Ishikawa (cell line): ENCODE measurements around the gene ZMYND19.

Source experiments
- CEBPB ChIP-seq: IDR thresholded peaks from 2 replicates; pipeline ENCODE4 v1.6.1; 2012
- CREB1 ChIP-seq: IDR thresholded peaks from 2 replicates; pipeline ENCODE4 v1.6.1; 2012; ENCODE audit warnings: low read depth
- EGR1 ChIP-seq: IDR thresholded peaks from 2 replicates; pipeline ENCODE4 v1.6.1; 2012
- EP300 ChIP-seq: IDR thresholded peaks from 2 replicates; pipeline ENCODE4 v1.6.1; 2012; ENCODE audit warnings: borderline replicate concordance
- FOXM1 ChIP-seq: IDR thresholded peaks from 2 replicates; pipeline ENCODE4 v1.6.1; 2012; ENCODE audit warnings: low read depth, borderline replicate concordance
- MAX ChIP-seq: IDR thresholded peaks from 2 replicates; pipeline ENCODE4 v1.6.1; 2012
- NFIC ChIP-seq: IDR thresholded peaks from 2 replicates; pipeline ENCODE4 v1.6.1; 2012
- RAD21 ChIP-seq: IDR thresholded peaks from 2 replicates; pipeline ENCODE4 v1.6.1; 2012; ENCODE audit warnings: low read depth
- TAF1 ChIP-seq: IDR thresholded peaks from 2 replicates; pipeline ENCODE4 v1.6.1; 2012; ENCODE audit warnings: low read depth, mild to moderate bottlenecking
- TCF12 ChIP-seq: IDR thresholded peaks from 2 replicates; pipeline ENCODE4 v1.6.1; 2012; ENCODE audit warnings: low read depth
- TEAD4 ChIP-seq: IDR thresholded peaks from 2 replicates; pipeline ENCODE4 v1.6.1; 2012
- USF1 ChIP-seq: IDR thresholded peaks from 2 replicates; pipeline ENCODE4 v1.6.1; 2012
- YY1 ChIP-seq: IDR thresholded peaks from 2 replicates; pipeline ENCODE4 v1.6.1; 2012; ENCODE audit warnings: low read depth
- ZBTB7A ChIP-seq: IDR thresholded peaks from 2 replicates; pipeline ENCODE4 v1.6.1; 2012; ENCODE audit warnings: low read depth
- TF ChIP-seq, protein P1 (sequence below): IDR thresholded peaks from 2 replicates; pipeline ENCODE4 v1.6.1; 2012; ENCODE audit warnings: low read depth, mild to moderate bottlenecking

The ZMYND19 gene

GRCh38 chr9:137634016-137634415 lies 43.7 kb upstream of the ZMYND19 start:
- no peak for TF ChIP-seq TAF1
- TF ChIP-seq CEBPB, result no peak
- TF ChIP-seq EP300, result no peak
- no peak for TF ChIP-seq RAD21
- TF ChIP-seq CREB1, result no peak
- TF ChIP-seq NFIC, result no peak
- no peak for TF ChIP-seq TCF12
- TF ChIP-seq USF1, result no peak
- TF ChIP-seq MAX, result no peak
- TF ChIP-seq, protein P1, sequence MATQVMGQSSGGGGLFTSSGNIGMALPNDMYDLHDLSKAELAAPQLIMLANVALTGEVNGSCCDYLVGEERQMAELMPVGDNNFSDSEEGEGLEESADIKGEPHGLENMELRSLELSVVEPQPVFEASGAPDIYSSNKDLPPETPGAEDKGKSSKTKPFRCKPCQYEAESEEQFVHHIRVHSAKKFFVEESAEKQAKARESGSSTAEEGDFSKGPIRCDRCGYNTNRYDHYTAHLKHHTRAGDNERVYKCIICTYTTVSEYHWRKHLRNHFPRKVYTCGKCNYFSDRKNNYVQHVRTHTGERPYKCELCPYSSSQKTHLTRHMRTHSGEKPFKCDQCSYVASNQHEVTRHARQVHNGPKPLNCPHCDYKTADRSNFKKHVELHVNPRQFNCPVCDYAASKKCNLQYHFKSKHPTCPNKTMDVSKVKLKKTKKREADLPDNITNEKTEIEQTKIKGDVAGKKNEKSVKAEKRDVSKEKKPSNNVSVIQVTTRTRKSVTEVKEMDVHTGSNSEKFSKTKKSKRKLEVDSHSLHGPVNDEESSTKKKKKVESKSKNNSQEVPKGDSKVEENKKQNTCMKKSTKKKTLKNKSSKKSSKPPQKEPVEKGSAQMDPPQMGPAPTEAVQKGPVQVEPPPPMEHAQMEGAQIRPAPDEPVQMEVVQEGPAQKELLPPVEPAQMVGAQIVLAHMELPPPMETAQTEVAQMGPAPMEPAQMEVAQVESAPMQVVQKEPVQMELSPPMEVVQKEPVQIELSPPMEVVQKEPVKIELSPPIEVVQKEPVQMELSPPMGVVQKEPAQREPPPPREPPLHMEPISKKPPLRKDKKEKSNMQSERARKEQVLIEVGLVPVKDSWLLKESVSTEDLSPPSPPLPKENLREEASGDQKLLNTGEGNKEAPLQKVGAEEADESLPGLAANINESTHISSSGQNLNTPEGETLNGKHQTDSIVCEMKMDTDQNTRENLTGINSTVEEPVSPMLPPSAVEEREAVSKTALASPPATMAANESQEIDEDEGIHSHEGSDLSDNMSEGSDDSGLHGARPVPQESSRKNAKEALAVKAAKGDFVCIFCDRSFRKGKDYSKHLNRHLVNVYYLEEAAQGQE, result no peak
- TF ChIP-seq ZBTB7A, result no peak
- TF ChIP-seq TEAD4, result no peak
- TF ChIP-seq EGR1, result no peak
- TF ChIP-seq FOXM1, result no peak

- no peak for TF ChIP-seq ZBTB7A
- no peak for TF ChIP-seq TEAD4
- TF ChIP-seq MAX, result no peak
- no peak for TF ChIP-seq TCF12
- no peak for TF ChIP-seq EGR1
- no peak for TF ChIP-seq CEBPB
- TF ChIP-seq USF1, result no peak
- no peak for TF ChIP-seq CREB1
- TF ChIP-seq TAF1, result no peak
Observed at GRCh38 chr9:137632230-137633161, 42.2 kb upstream of the ZMYND19 start.

GRCh38 chr9:137631345-137632229 lies 41.3 kb upstream of the ZMYND19 start:
- TF ChIP-seq RAD21 (no peak), ZBTB7A (no peak), TCF12 (no peak), EGR1 (no peak), TEAD4 (no peak)

GRCh38 chr9:137630679-137631078 lies 40.4 kb upstream of the ZMYND19 start:
- TF ChIP-seq, protein P1, result no peak
- TF ChIP-seq RAD21 (no peak), EP300 (no peak), TEAD4 (no peak), FOXM1 (no peak), CREB1 (no peak)

- TF ChIP-seq NFIC, result no peak
- no peak for TF ChIP-seq EP300
- TF ChIP-seq TEAD4, result no peak
- TF ChIP-seq MAX, result no peak
- TF ChIP-seq TCF12, result no peak
- TF ChIP-seq TAF1, result no peak
- no peak for TF ChIP-seq RAD21
- TF ChIP-seq CREB1, result no peak
- no peak for TF ChIP-seq USF1
- TF ChIP-seq YY1, result no peak
- TF ChIP-seq FOXM1, result no peak
- no peak for TF ChIP-seq ZBTB7A
- TF ChIP-seq, protein P1, result no peak
- TF ChIP-seq CEBPB, result no peak
- TF ChIP-seq EGR1, result no peak
Observed at GRCh38 chr9:137630126-137630525, 39.8 kb upstream of the ZMYND19 start.
